Panc1 (cell line): ENCODE results near the gene ADGRA1. TPM values are rescaled to one million over a fixed set of nuclear protein-coding genes. Genes with fewer than 3 reads are reported as not detected.

Source experiments
- ATAC-seq: fragments of 200-7000 bp; cut with Tn5 transposase; 2 replicates; pipeline ENCODE4 v1.9.1; 2020; ENCODE audit warnings: mild to moderate bottlenecking, moderate library complexity
- BruUV-seq: library from RNA; stranded (reverse); fragments of 400-500 nt; replicated peaks from 2 replicates; lab custom pipeline; 2021; lab: Mats Ljungman, UMichigan
- CTCF ChIA-PET: fragments of 300-600 bp; sonication (Branson Sonifier 250); formaldehyde crosslinking; loops from one replicate; lab custom pipeline; 2022; ENCODE audit warnings: antibody characterized with exemption; lab: Charles Lee
- POLR2A ChIA-PET: fragments of 300-600 bp; sonication (Branson Sonifier 250); formaldehyde crosslinking; loops from one replicate; lab custom pipeline; 2022; ENCODE audit warnings: antibody characterized with exemption; lab: Charles Lee
- DNase-seq: peaks from one replicate; pipeline ENCODE4 v3.0.0-alpha.2; 2010; ENCODE audit warnings: low read depth, low spot score
- H3K27ac ChIP-seq: 2 replicates; pipeline ENCODE4 v1.5.1; 2011; ENCODE audit warnings: mild to moderate bottlenecking, low read length, inconsistent platforms
- H3K27me3 ChIP-seq: fragments of 200-500 bp; sonication (Bioruptor generic); 2 replicates; pipeline ENCODE4 v1.6.0; 2014; ENCODE audit warnings: low read length, inconsistent platforms; ENCODE audit not compliant: control insufficient read depth, insufficient read depth
- H3K36me3 ChIP-seq: fragments of 200-500 bp; sonication (Bioruptor generic); 2 replicates; pipeline ENCODE4 v1.5.1; 2014; ENCODE audit warnings: inconsistent platforms, mild to moderate bottlenecking, low read length, moderate library complexity; ENCODE audit not compliant: control insufficient read depth, insufficient read depth
- H3K4me1 ChIP-seq: 2 replicates; pipeline ENCODE4 v1.5.1; 2011; ENCODE audit warnings: inconsistent platforms, mild to moderate bottlenecking, low read length, moderate library complexity; ENCODE audit not compliant: control insufficient read depth, insufficient read depth
- H3K4me3 ChIP-seq, 2 experiments: 2 replicates each; pipeline ENCODE4 v1.5.1; 2011 to 2012; ENCODE audit warnings: low read depth in 2 of 2, low read length in 2 of 2, mild to moderate bottlenecking in 2 of 2, inconsistent platforms in 1 of 2, moderate library complexity in 1 of 2
- H3K9me3 ChIP-seq: fragments of 200-500 bp; sonication (Bioruptor generic); 2 replicates; pipeline ENCODE4 v1.5.1; 2014; ENCODE audit warnings: low read depth, mild to moderate bottlenecking, inconsistent platforms, low read length, moderate library complexity; ENCODE audit not compliant: control insufficient read depth, insufficient read depth
- CTCF ChIP-seq: fragments of 450-650 bp; IDR thresholded peaks from 2 replicates; pipeline ENCODE4 v1.5.1; 2017; ENCODE audit warnings: mild to moderate bottlenecking
- POLR2AphosphoS5 ChIP-seq: IDR thresholded peaks from 2 replicates; pipeline ENCODE4 v1.6.1; 2012; ENCODE audit warnings: mild to moderate bottlenecking, low read depth, low read length, moderate library complexity
- REST ChIP-seq, 2 experiments: IDR thresholded peaks; 2 replicates each; pipeline ENCODE4 v1.6.1; 2011 to 2012; ENCODE audit warnings: low read depth in 2 of 2, control low read depth in 1 of 2, low read length in 1 of 2, mild to moderate bottlenecking in 1 of 2, moderate library complexity in 1 of 2; ENCODE audit not compliant: insufficient read depth in 1 of 2
- SIN3A ChIP-seq: IDR thresholded peaks from 2 replicates; pipeline ENCODE4 v1.6.1; 2012; ENCODE audit warnings: low read depth, mild to moderate bottlenecking, low read length, moderate library complexity, borderline replicate concordance; ENCODE audit not compliant: insufficient read depth
- TCF7L2 ChIP-seq: IDR thresholded peaks from 2 replicates; pipeline ENCODE4 v1.6.1; 2011; ENCODE audit warnings: mild to moderate bottlenecking, low read depth, low read length, inconsistent platforms
- in situ Hi-C: cut with HindIII; loops from 2 replicates; pipeline ENCODE4 v1.10.0; 2016; ENCODE audit warnings: low sequenced_read_pairs, low pct_unique_long_range_greater_than_20kb
- intact Hi-C: fragments of 100-400 bp; cut with micrococcal nuclease; formaldehyde crosslinking; loops from one replicate; pipeline ENCODE4 v1.10.0; 2022; ENCODE audit not compliant: unreplicated experiment
- total RNA-seq: library from RNA; stranded (reverse); gene quantifications from one replicate; pipeline ENCODE4 v1.2.1, GENCODE V29; 2021; ENCODE audit not compliant: unreplicated experiment

The ADGRA1 gene
- total RNA-seq, 1 experiment from 2014 or later, result 0.05 TPM

- ATAC-seq (peak; percentile 40), DNase-seq (no peak)
- Histone ChIP-seq H3K27me3 (peaks cover 9% of the 10 kb centered on the region; the same call in 1 of the 2 replicates), H3K4me3 (no peak overlapping the region), H3K36me3 (no peaks in the 10 kb centered on the region), H3K9me3 (no peaks in the 10 kb centered on the region), H3K4me1 (no peaks in the 10 kb centered on the region), H3K27ac (no peak overlapping the region)
- CTCF ChIA-PET, result no interaction called here
- intact Hi-C loops, result no loop called here
- no peak for TF ChIP-seq SIN3A
- no peak for TF ChIP-seq POLR2AphosphoS5
- no peak for TF ChIP-seq REST (IDR thresholded peaks at IDR 0.05; ENCODE audit: insufficient read depth in 1 of 2, low read depth in 2 of 2, low read length in 1 of 2)
- TF ChIP-seq TCF7L2, result no peak
- TF ChIP-seq CTCF, result no peak
- BruUV-seq, result no TSS peak
- in situ Hi-C loops, result no loop called here
- POLR2A ChIA-PET, result no interaction called here
Observed at GRCh38 chr10:133056651-133057178, 31.0 kb upstream of the ADGRA1 start.

- ATAC-seq, result no peak
Observed at GRCh38 chr10:133058331-133059092, 29.2 kb upstream of the ADGRA1 start.

More at GRCh38 chr10:133058331-133059092, 29.2 kb upstream of the ADGRA1 start:
- ChIA-PET CTCF (no interaction called here), POLR2A (no interaction called here)
- no TSS peak for BruUV-seq
- Histone ChIP-seq H3K4me3 (no peak overlapping the region), H3K4me1 (no peaks in the 10 kb centered on the region), H3K36me3 (no peaks in the 10 kb centered on the region), H3K9me3 (no peaks in the 10 kb centered on the region), H3K27me3 (peaks cover 6% of the 10 kb centered on the region; the same call in 1 of the 2 replicates), H3K27ac (no peak overlapping the region)
- TF ChIP-seq POLR2AphosphoS5 (no peak), TCF7L2 (no peak), SIN3A (no peak), CTCF (no peak), REST (IDR thresholded peaks at IDR 0.05; ENCODE audit: insufficient read depth in 1 of 2, low read depth in 2 of 2, low read length in 1 of 2) (no peak)
- in situ Hi-C loops (no loop called here), intact Hi-C loops (no loop called here)
- no peak for DNase-seq
